Lower leg skin (tissue), 4 donors: ENCODE results near the gene SLC25A20. TPM values are rescaled to one million over a fixed set of nuclear protein-coding genes. Genes with fewer than 3 reads are reported as not detected.

Experiments
- DNase-seq, 2 donors: peaks; one replicate each; pipeline ENCODE4 v3.0.0-alpha.2; 2019; ENCODE audit warnings: low spot score in 2 of 2
- H3K4me3 ChIP-seq: fragments of 200-600 bp; sonication (generic); 2 replicates; pipeline ENCODE4 v1.5.1; 2017; ENCODE audit warnings: mild to moderate bottlenecking, low read depth; ENCODE audit not compliant: poor library complexity, severe bottlenecking
- POLR2A ChIP-seq, 2 donors: fragments of 450-650 bp; IDR thresholded peaks; one replicate each; pipeline ENCODE4 v1.6.1; 2016 to 2017; ENCODE audit warnings: antibody characterized with exemption in 2 of 2, mild to moderate bottlenecking in 1 of 2, moderate library complexity in 1 of 2
- WGBS, 2 donors: methylation state at CpG; one replicate each; pipeline ENCODE4 v1.1.5; 2018; 5-methylcytosine and 5-hydroxymethylcytosine counted together
- intact Hi-C: fragments of 100-400 bp; cut with DNase I; formaldehyde crosslinking; loops from one replicate; pipeline ENCODE4 v1.15.0; 2023; ENCODE audit warnings: low total_unique reads
- total RNA-seq, 4 donors: library from RNA; depleted of rRNA; stranded (reverse); fragments of >200 nt; gene quantifications; one replicate each; pipeline ENCODE4 v1.1.0, GENCODE V29; 2016
- TF ChIP-seq, protein P1 (sequence below), 3 donors: fragments of 450-650 bp; IDR thresholded peaks; one replicate each; pipeline ENCODE4 v1.5.1; 2016; ENCODE audit warnings: antibody characterized with exemption in 3 of 3, mild to moderate bottlenecking in 3 of 3, moderate library complexity in 2 of 3

The SLC25A20 gene
- total RNA-seq, 4 donors from 2014 or later, result 11.4 to 46.3 (median 20.4) TPM

GRCh38 chr3:48859206-48859605 lies 39.5 kb downstream of the SLC25A20 start:
- DNase-seq, result no peak
- WGBS, 2 donors, result 72 to 75% methylated on average over 2 of the region's 2 CpGs
- no peak overlapping the region for H3K4me3 ChIP-seq
- no peak for TF ChIP-seq POLR2A (IDR thresholded peaks at IDR 0.05)
- TF ChIP-seq, protein P1, sequence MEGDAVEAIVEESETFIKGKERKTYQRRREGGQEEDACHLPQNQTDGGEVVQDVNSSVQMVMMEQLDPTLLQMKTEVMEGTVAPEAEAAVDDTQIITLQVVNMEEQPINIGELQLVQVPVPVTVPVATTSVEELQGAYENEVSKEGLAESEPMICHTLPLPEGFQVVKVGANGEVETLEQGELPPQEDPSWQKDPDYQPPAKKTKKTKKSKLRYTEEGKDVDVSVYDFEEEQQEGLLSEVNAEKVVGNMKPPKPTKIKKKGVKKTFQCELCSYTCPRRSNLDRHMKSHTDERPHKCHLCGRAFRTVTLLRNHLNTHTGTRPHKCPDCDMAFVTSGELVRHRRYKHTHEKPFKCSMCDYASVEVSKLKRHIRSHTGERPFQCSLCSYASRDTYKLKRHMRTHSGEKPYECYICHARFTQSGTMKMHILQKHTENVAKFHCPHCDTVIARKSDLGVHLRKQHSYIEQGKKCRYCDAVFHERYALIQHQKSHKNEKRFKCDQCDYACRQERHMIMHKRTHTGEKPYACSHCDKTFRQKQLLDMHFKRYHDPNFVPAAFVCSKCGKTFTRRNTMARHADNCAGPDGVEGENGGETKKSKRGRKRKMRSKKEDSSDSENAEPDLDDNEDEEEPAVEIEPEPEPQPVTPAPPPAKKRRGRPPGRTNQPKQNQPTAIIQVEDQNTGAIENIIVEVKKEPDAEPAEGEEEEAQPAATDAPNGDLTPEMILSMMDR (IDR thresholded peaks at IDR 0.05), result no peak
- intact Hi-C loops, result no loop called here

- no peak overlapping the region for H3K4me3 ChIP-seq
- TF ChIP-seq, protein P1 (IDR thresholded peaks at IDR 0.05), result no peak
- no peak for TF ChIP-seq POLR2A (IDR thresholded peaks at IDR 0.05)
- DNase-seq, result no peak
- intact Hi-C loops, result no loop called here
- WGBS, 2 donors, result 86 to 90% methylated on average over 2 of the region's 2 CpGs
Measured at GRCh38 chr3:48858709-48859108, 40.0 kb downstream of the SLC25A20 start.

DNA sequence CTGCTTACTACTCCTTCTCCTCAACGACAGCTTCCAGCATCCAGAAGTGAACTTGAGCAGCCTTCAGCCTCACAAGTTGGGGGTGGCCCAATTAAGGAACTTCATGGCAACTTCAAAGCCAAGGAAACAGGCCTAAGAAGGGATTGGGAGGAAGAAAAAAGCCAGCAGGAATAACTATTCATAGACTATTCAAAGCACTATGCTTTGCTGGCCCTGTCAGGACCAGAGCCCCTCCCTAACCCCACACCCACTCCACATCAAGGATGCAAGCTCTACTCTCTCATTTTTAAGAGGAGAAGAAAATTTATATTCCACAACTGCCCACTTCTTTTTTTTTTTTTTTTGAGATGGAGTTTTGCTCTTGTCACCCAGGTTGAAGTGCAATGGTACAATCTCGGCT lies 41.0 kb downstream of the SLC25A20 start:
- TF ChIP-seq POLR2A (IDR thresholded peaks at IDR 0.05), result no peak
- TF ChIP-seq, protein P1 (IDR thresholded peaks at IDR 0.05), result no peak
- WGBS, 2 donors, result 67 to 78% methylated on average over 2 of the region's 2 CpGs

DNA sequence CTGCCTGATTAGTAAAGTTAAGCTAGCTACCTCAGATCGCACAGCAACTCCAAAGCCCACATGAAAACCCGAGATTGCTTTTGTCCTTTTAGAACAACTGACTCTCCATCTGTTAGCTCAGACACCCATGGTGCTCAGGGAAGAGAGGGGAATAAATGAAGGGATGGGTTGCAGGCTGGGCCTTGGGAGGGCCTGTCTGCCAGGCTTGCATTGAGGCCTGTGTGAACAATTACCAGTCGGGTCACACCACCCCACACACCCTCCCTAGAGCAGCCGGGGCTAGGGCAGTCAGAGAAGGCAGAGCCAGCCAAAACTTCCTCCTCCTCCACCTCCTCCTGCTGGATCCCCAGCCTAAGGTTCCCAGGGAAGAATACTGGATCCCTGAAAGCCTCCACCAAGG lies 42.2 kb downstream of the SLC25A20 start:
- no peak for TF ChIP-seq POLR2A (IDR thresholded peaks at IDR 0.05)
- TF ChIP-seq, protein P1 (IDR thresholded peaks at IDR 0.05), result no peak
- no peak for DNase-seq
- WGBS, 2 donors, result 50 to 61% methylated on average over 4 of the region's 4 CpGs
- intact Hi-C loops, result no loop called here
- H3K4me3 ChIP-seq, result no peak overlapping the region

More for the DNA sequence above, 41.0 kb downstream of the SLC25A20 start:
- intact Hi-C loops, result no loop called here
- H3K4me3 ChIP-seq, result no peak overlapping the region
- DNase-seq, result no peak

- intact Hi-C loops, result no loop called here
- no peak for DNase-seq
- 90 to 94% methylated on average over 9 of the region's 9 CpGs for WGBS, 2 donors
- H3K4me3 ChIP-seq, result no peak overlapping the region
- TF ChIP-seq POLR2A (IDR thresholded peaks at IDR 0.05), result no peak
- TF ChIP-seq, protein P1 (IDR thresholded peaks at IDR 0.05), result no peak
Measured at GRCh38 chr3:48855681-48856447, 42.8 kb downstream of the SLC25A20 start.
